Esophagus squamous epithelium (tissue), 4 donors: ENCODE results near the gene EN2.

Experiments
- CTCF ChIP-seq, 6 experiments: fragments of 450-650 bp in 4 of 6; fragments of 200-600 bp in 2 of 6; sonication (generic) in 2 of 6; IDR thresholded peaks; one replicate each; pipeline ENCODE4 v1.5.1; 2016 to 2019; ENCODE audit warnings: antibody characterized with exemption in 6 of 6, mild to moderate bottlenecking in 4 of 6, moderate library complexity in 4 of 6
- POLR2A ChIP-seq, 4 donors: fragments of 450-650 bp; IDR thresholded peaks; one replicate each; pipeline ENCODE4 v1.6.1; 2017; ENCODE audit warnings: antibody characterized with exemption in 4 of 4, mild to moderate bottlenecking in 4 of 4, moderate library complexity in 3 of 4

- no peak for TF ChIP-seq CTCF (IDR thresholded peaks at IDR 0.05)
- no peak for TF ChIP-seq POLR2A (IDR thresholded peaks at IDR 0.05)
These were observed 10.3 kb upstream of the EN2 start for GRCh38 chr7:155447603-155448002.
